H1 (cell line): ENCODE results near the gene ANKS1A. TPM values are rescaled to one million over a fixed set of nuclear protein-coding genes. Genes with fewer than 3 reads are reported as not detected.

Source experiments
- CTCF ChIA-PET: fragments of 300-600 bp; sonication (Branson Sonifier 250); formaldehyde crosslinking; loops from one replicate; lab custom pipeline; 2021; ENCODE audit not compliant: partially characterized antibody; lab: Charles Lee
- POLR2A ChIA-PET: fragments of 300-600 bp; sonication (Branson Sonifier 250); formaldehyde crosslinking; loops from one replicate; lab custom pipeline; 2021; ENCODE audit warnings: inconsistent platforms; ENCODE audit not compliant: partially characterized antibody; lab: Charles Lee
- DNase-seq, 2 experiments: peaks; one replicate each; pipeline versions ENCODE4 v3.0.0 to v3.0.0-alpha.2; 2010 to 2022; ENCODE audit warnings: low spot score in 2 of 2, low read depth in 1 of 2, mixed read lengths in 1 of 2
- FAIRE-seq: peaks from 2 replicates; lab custom pipeline; 2011; peaks lifted over from hg19 to GRCh38; lab: Jason Lieb, UNC
- H2AFZ ChIP-seq: 2 replicates; pipeline ENCODE4 v1.8.1; 2012; ENCODE audit warnings: low read length, inconsistent platforms
- H2AK5ac ChIP-seq: 2 replicates; pipeline ENCODE4 v1.6.1; 2013; ENCODE audit warnings: low read depth, low read length
- H2BK120ac ChIP-seq: replicated peaks from 2 replicates; pipeline ENCODE3; 2013; ENCODE audit warnings: low read depth, low read length, inconsistent platforms
- H2BK12ac ChIP-seq: 2 replicates; pipeline ENCODE4 v1.6.1; 2013; ENCODE audit warnings: low read depth, low read length
- H2BK15ac ChIP-seq: 2 replicates; pipeline ENCODE4 v1.6.1; 2013; ENCODE audit warnings: low read length
- H2BK20ac ChIP-seq: 2 replicates; pipeline ENCODE4 v1.6.1; 2013; ENCODE audit warnings: low read length
- H2BK5ac ChIP-seq: 2 replicates; pipeline ENCODE4 v1.6.1; 2013; ENCODE audit warnings: low read depth, low read length
- H3K14ac ChIP-seq: 2 replicates; pipeline ENCODE4 v1.6.1; 2013; ENCODE audit warnings: inconsistent platforms; ENCODE audit not compliant: insufficient read length
- H3K18ac ChIP-seq: 2 replicates; pipeline ENCODE4 v1.6.1; 2013; ENCODE audit warnings: low read length; ENCODE audit errors: extremely low read depth
- H3K23ac ChIP-seq: 2 replicates; pipeline ENCODE4 v1.6.1; 2013; ENCODE audit warnings: inconsistent platforms; ENCODE audit not compliant: insufficient read length
- H3K23me2 ChIP-seq: 2 replicates; pipeline ENCODE4 v1.6.1; 2013; ENCODE audit warnings: low read depth, low read length
- H3K27ac ChIP-seq: 2 replicates; pipeline ENCODE4 v1.6.1; 2011; ENCODE audit warnings: low read depth, low read length, inconsistent platforms
- H3K27me3 ChIP-seq, 4 experiments: replicated peaks in 1 of 4; 1 replicate in 1 of 4; 2 replicates in 3 of 4; pipeline versions ENCODE4 v1.6.1 to v1.8.1; 2011 to 2013; ENCODE audit warnings: low read length in 3 of 4, mild to moderate bottlenecking in 3 of 4, inconsistent platforms in 2 of 4, mixed read lengths in 2 of 4, moderate library complexity in 1 of 4; ENCODE audit not compliant: control insufficient read depth in 3 of 4, insufficient read depth in 3 of 4; ENCODE audit errors: extremely low read depth in 1 of 4
- H3K36me3 ChIP-seq, 4 experiments: 2 replicates each; pipeline versions ENCODE4 v1.6.1 to v1.8.1; 2011 to 2013; ENCODE audit warnings: mild to moderate bottlenecking in 4 of 4, low read length in 3 of 4, moderate library complexity in 2 of 4, control low read depth in 1 of 4, inconsistent platforms in 1 of 4; ENCODE audit not compliant: insufficient read depth in 4 of 4, control insufficient read depth in 2 of 4
- H3K4ac ChIP-seq: replicated peaks from 2 replicates; pipeline ENCODE3; 2013; ENCODE audit warnings: low read length, low read depth, mixed read lengths, inconsistent platforms; ENCODE audit not compliant: insufficient read length
- H3K4me1 ChIP-seq, 4 experiments: replicated peaks in 1 of 4; 1 replicate in 1 of 4; 2 replicates in 3 of 4; pipeline versions ENCODE4 v1.6.1 to v1.8.1; 2011 to 2013; ENCODE audit warnings: low read length in 3 of 4, inconsistent platforms in 2 of 4, mixed read lengths in 1 of 4; ENCODE audit not compliant: insufficient read depth in 4 of 4, control insufficient read depth in 3 of 4
- H3K4me2 ChIP-seq, 2 experiments: 2 replicates each; pipeline versions ENCODE4 v1.6.1 to v1.8.1; 2011 to 2013; ENCODE audit warnings: low read depth in 2 of 2, low read length in 2 of 2, control low read depth in 1 of 2, inconsistent platforms in 1 of 2, mild to moderate bottlenecking in 1 of 2; ENCODE audit not compliant: insufficient read depth in 1 of 2
- H3K4me3 ChIP-seq, 4 experiments: fragments of 200-600, 300-600 bp in 1 of 4; sonication (generic), shearing (Covaris generic), sonication (Bioruptor Twin) in 1 of 4; 2 replicates each; pipeline versions ENCODE4 v1.5.1 to v1.8.1; 2011 to 2016; ENCODE audit warnings: low read length in 4 of 4, low read depth in 3 of 4, control low read depth in 2 of 4, inconsistent platforms in 2 of 4, mild to moderate bottlenecking in 2 of 4, mixed read lengths in 1 of 4, moderate library complexity in 1 of 4; ENCODE audit not compliant: insufficient read depth in 2 of 4; ENCODE audit errors: extremely low read depth in 1 of 4
- H3K56ac ChIP-seq: replicated peaks from 2 replicates; pipeline ENCODE3; 2013; ENCODE audit warnings: low read depth, mild to moderate bottlenecking, mixed read lengths, low read length, inconsistent platforms; ENCODE audit not compliant: insufficient read length
- H3K79me1 ChIP-seq: 2 replicates; pipeline ENCODE4 v1.6.1; 2013; ENCODE audit warnings: low read depth, low read length, control low read depth
- H3K79me2 ChIP-seq, 2 experiments: 2 replicates each; pipeline versions ENCODE4 v1.6.1 to v1.8.1; 2012 to 2013; ENCODE audit warnings: low read length in 2 of 2, mild to moderate bottlenecking in 2 of 2, inconsistent platforms in 1 of 2; ENCODE audit not compliant: insufficient read depth in 2 of 2, control insufficient read depth in 1 of 2
- H3K9ac ChIP-seq, 4 experiments: replicated peaks in 1 of 4; 1 replicate in 1 of 4; 2 replicates in 3 of 4; pipeline versions ENCODE4 v1.6.1 to v1.8.1; 2011 to 2013; ENCODE audit warnings: low read depth in 3 of 4, low read length in 3 of 4, control low read depth in 2 of 4, mild to moderate bottlenecking in 2 of 4, moderate library complexity in 2 of 4, inconsistent platforms in 1 of 4; ENCODE audit errors: extremely low read depth in 1 of 4
- H3K9me3 ChIP-seq, 2 experiments: 2 replicates each; pipeline versions ENCODE4 v1.6.1 to v1.8.1; 2012 to 2013; ENCODE audit warnings: mild to moderate bottlenecking in 2 of 2, moderate library complexity in 2 of 2, control low read depth in 1 of 2, inconsistent platforms in 1 of 2, low read depth in 1 of 2, low read length in 1 of 2, mixed read lengths in 1 of 2; ENCODE audit not compliant: insufficient read depth in 2 of 2
- H4K20me1 ChIP-seq, 2 experiments: replicated peaks in 1 of 2; 2 replicates each; pipeline versions ENCODE3 to v1.8.1; 2011 to 2013; ENCODE audit warnings: inconsistent platforms in 2 of 2, low read length in 2 of 2, mild to moderate bottlenecking in 1 of 2; ENCODE audit not compliant: insufficient read depth in 2 of 2, control insufficient read depth in 1 of 2
- H4K5ac ChIP-seq: 2 replicates; pipeline ENCODE4 v1.6.1; 2013; ENCODE audit warnings: low read length, low read depth, mixed read lengths, inconsistent platforms; ENCODE audit not compliant: insufficient read length
- H4K8ac ChIP-seq: 2 replicates; pipeline ENCODE4 v1.8.0; 2013; ENCODE audit warnings: mild to moderate bottlenecking, moderate library complexity, low read length, inconsistent platforms; ENCODE audit not compliant: insufficient read depth; ENCODE audit errors: extremely low read depth
- H4K91ac ChIP-seq: replicated peaks from 2 replicates; pipeline ENCODE3; 2013; ENCODE audit warnings: low read length, mixed read lengths, inconsistent platforms; ENCODE audit not compliant: insufficient read length
- ASH2L ChIP-seq: fragments of 200-600, 300-600 bp; sonication (generic); IDR thresholded peaks from one replicate; pipeline ENCODE4 v1.7.1; 2017; ENCODE audit warnings: low read length
- BRCA1 ChIP-seq: IDR thresholded peaks from 2 replicates; pipeline ENCODE4 v1.6.1; 2012; ENCODE audit warnings: low read depth, low read length, improper control_type of control experiment
- CBX8 ChIP-seq: fragments of 300-800, 300-1000 bp; sonication (generic); IDR thresholded peaks from 2 replicates; pipeline ENCODE4 v1.7.1; 2016; ENCODE audit warnings: low read depth, low read length, borderline replicate concordance
- HDAC2 ChIP-seq, 2 experiments: fragments of 300-600 bp in 1 of 2; sonication (generic) in 1 of 2; IDR thresholded peaks; 2 replicates each; pipeline ENCODE4 v1.6.1; 2011 to 2012; ENCODE audit warnings: low read depth in 2 of 2, low read length in 2 of 2, mild to moderate bottlenecking in 2 of 2, moderate library complexity in 2 of 2, borderline replicate concordance in 1 of 2, inconsistent platforms in 1 of 2
- HDAC6 ChIP-seq: IDR thresholded peaks from one replicate; pipeline ENCODE4 v1.7.1; 2012; ENCODE audit warnings: low read depth, mild to moderate bottlenecking, inconsistent platforms, low read length, moderate library complexity
- JUN ChIP-seq: IDR thresholded peaks from 2 replicates; pipeline ENCODE4 v1.6.1; 2011; ENCODE audit warnings: low read depth, mild to moderate bottlenecking, improper control_type of control experiment, low read length
- NANOG ChIP-seq: IDR thresholded peaks from 2 replicates; pipeline ENCODE4 v1.6.1; 2011; ENCODE audit warnings: low read length, low read depth, mild to moderate bottlenecking, inconsistent platforms; ENCODE audit not compliant: insufficient read depth, poor library complexity, severe bottlenecking
- POLR2A ChIP-seq, 2 experiments: IDR thresholded peaks; 1 replicate in 1 of 2; 2 replicates in 1 of 2; pipeline ENCODE4 v1.6.1; 2011; ENCODE audit warnings: low read depth in 2 of 2, low read length in 2 of 2, mild to moderate bottlenecking in 2 of 2; ENCODE audit errors: control extremely low read depth in 1 of 2
- RXRA ChIP-seq: IDR thresholded peaks from 2 replicates; pipeline ENCODE4 v1.6.1; 2011; ENCODE audit warnings: low read depth, mild to moderate bottlenecking, low read length, moderate library complexity; ENCODE audit not compliant: insufficient read depth
- TAF1 ChIP-seq: IDR thresholded peaks from 2 replicates; pipeline ENCODE4 v1.6.1; 2011; ENCODE audit warnings: mild to moderate bottlenecking, low read depth, low read length
- TAF7 ChIP-seq: optimal IDR thresholded peaks from 2 replicates; pipeline ENCODE3; 2011; ENCODE audit warnings: low read depth, mild to moderate bottlenecking, inconsistent platforms, low read length, moderate library complexity, borderline replicate concordance
- WGBS, 2 experiments: shearing (Covaris generic) in 1 of 2; methylation state at CpG; one replicate each; pipeline versions ENCODE4 v1.1.6 to v1.1.7; 2013 to 2015; ENCODE audit warnings: low lambda C conversion rate in 2 of 2, mixed read lengths in 2 of 2, inconsistent platforms in 1 of 2, low coverage in 1 of 2, missing lambda C conversion rate in 1 of 2; ENCODE audit not compliant: insufficient replicate concordance in 2 of 2, insufficient coverage in 1 of 2, insufficient read length in 1 of 2; ENCODE audit errors: extremely low coverage in 1 of 2, missing lambda C conversion rate in 1 of 2; 5-methylcytosine and 5-hydroxymethylcytosine counted together
- polyA plus RNA-seq, 7 experiments: library from polyadenylated mRNA; depleted of rRNA in 3 of 7; stranded (reverse) in 5 of 7; unstranded in 2 of 7; fragments of >200 nt in 5 of 7; fragments of 200-250 nt in 2 of 7; gene quantifications; 1 replicate in 5 of 7; 2 replicates in 1 of 7; 4 replicates in 1 of 7; pipeline versions ENCODE4 v1.2.1 to v1.2.3, GENCODE V29; 2011 to 2013; ENCODE audit warnings: missing spikeins in 2 of 7, mixed read lengths in 2 of 7
- total RNA-seq: library from RNA; stranded (reverse); fragmentation: NEBNext Ultra II Directional; extraction: Animal tissue kit (Norgen Biotek cat#: 25700); gene quantifications from 2 replicates; pipeline ENCODE4 v1.2.1, GENCODE V29; 2021

Gene ANKS1A
- total and polyA plus RNA-seq, 2 of the 8 experiments (the other 6 are each of a cell fraction or from before 2014, with no cell fraction given), result 9.8 to 30.9 TPM

DNA sequence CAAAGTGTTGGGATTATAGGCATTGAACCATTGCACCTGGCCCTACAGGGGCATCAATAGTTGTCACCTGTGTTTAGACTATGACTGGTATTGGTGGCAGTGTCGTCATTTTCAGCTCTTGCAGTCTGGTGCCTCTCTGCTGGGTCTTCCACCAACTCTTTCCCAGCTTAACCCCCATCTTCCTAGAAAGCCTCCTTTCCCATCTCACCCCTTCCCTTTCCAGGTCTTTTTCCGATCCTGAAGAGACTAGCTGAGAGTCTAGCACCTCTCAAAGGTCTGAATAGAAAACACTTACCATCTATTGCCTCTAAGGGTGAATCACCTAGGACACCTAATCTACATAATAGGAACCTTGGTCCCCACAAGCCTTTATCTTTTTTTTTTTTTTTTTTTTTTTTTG lies 181.1 kb downstream of the ANKS1A start:
- H2AFZ ChIP-seq, result no peak overlapping the region
- no peaks in the 10 kb centered on the region for H3K9me3 ChIP-seq
- H2BK120ac ChIP-seq, result no peak overlapping the region
- no peak overlapping the region for H2AK5ac ChIP-seq
- 0 out of 2 replicates have a peak overlapping the region, but pooled peaks have one; percentile 48 for H2BK20ac ChIP-seq
- POLR2A ChIA-PET, result interaction anchor here (0.7 to 1.4 kb wide), 2 partner anchors 24 to 103 kb away, joined by 3 read pairs; no protein-coding TSS in a partner anchor
- no peaks in the 10 kb centered on the region for H4K20me1 ChIP-seq
- TF ChIP-seq CBX8 (no peak), TAF1 (no peak), TAF7 (no peak), POLR2A (IDR thresholded peaks at IDR 0.05; ENCODE audit: control extremely low read depth in 1 of 2, low read depth in 2 of 2, low read length in 2 of 2) (no peak), HDAC2 (IDR thresholded peaks at IDR 0.05; ENCODE audit: borderline replicate concordance in 1 of 2, low read depth in 2 of 2, low read length in 2 of 2) (no peak), JUN (no peak), BRCA1 (no peak), RXRA (no peak), ASH2L (no peak), HDAC6 (no peak), NANOG (no peak)
- TF ChIP-seq, all 59 proteins: peak for 0
- CTCF ChIA-PET, result interaction anchor here (0.8 to 3.2 kb wide), 7 partner anchors 10 to 125 kb away, joined by 3 to 9 read pairs (median 4); no protein-coding TSS in a partner anchor
- Histone ChIP-seq H3K4me3 (no peak overlapping the region), H3K27me3 (no peaks in the 10 kb centered on the region), H4K91ac (no peak overlapping the region), H3K79me1 (no peaks in the 10 kb centered on the region; the same call in 1 of the 2 replicates), H3K4me1 (peaks cover 4 to 26% (median 15%) of the 10 kb centered on the region in 4 experiments), H3K4ac (no peak overlapping the region), H3K23me2 (no peaks in the 10 kb centered on the region; the same call in 1 of the 2 replicates), H3K4me2 (no peak overlapping the region), H2BK5ac (no peak overlapping the region), H3K56ac (no peak overlapping the region), H3K36me3 (no peaks in the 10 kb centered on the region; a peak in 1 of 8 replicates), H3K9ac (no peak overlapping the region), H3K14ac (no peak overlapping the region), H3K79me2 (no peaks in the 10 kb centered on the region), H3K27ac (no peak overlapping the region), H3K23ac (no peak overlapping the region), H2BK15ac (no peak overlapping the region), H3K18ac (no peak overlapping the region; the same call in 1 of the 2 replicates), H4K8ac (no peak overlapping the region), H4K5ac (no peak overlapping the region), H2BK12ac (no peak overlapping the region)
- FAIRE-seq (no peak), DNase-seq (no peak)
- WGBS, 2 experiments, result 78% methylated on average over 2 of the region's 2 CpGs; no CpG with 5 or more reads in 1 of the 2 experiments
